WTC11 (cell line): ENCODE measurements around the gene TRPV5. TPM values are rescaled to one million over a fixed set of nuclear protein-coding genes. Genes with fewer than 3 reads are reported as not detected.

ENCODE experiments used
- ATAC-seq: fragments of 200-7000 bp; cut with Tn5 transposase; 2 replicates; pipeline ENCODE4 v1.10.0; 2021; ENCODE audit warnings: mild to moderate bottlenecking, moderate library complexity
- CTCF ChIA-PET: fragments of 300-600 bp; sonication (Branson Sonifier 250); formaldehyde crosslinking; loops from one replicate; lab custom pipeline; 2021; ENCODE audit warnings: antibody characterized with exemption; lab: Charles Lee
- POLR2A ChIA-PET: fragments of 350-600 bp; sonication (Branson Sonifier 250); formaldehyde crosslinking; loops from one replicate; lab custom pipeline; 2021; ENCODE audit warnings: antibody characterized with exemption; lab: Charles Lee
- DNase-seq: peaks from one replicate; pipeline ENCODE4 v3.0.0; 2021; ENCODE audit warnings: low spot score
- H3K27ac Mint-ChIP-seq: 2 replicates; pipeline ENCODE4 v1.8.0; 2021; ENCODE audit warnings: mixed read lengths
- H3K27me3 Mint-ChIP-seq: 2 replicates; pipeline ENCODE4 v1.8.0; 2021; ENCODE audit warnings: low read depth, mild to moderate bottlenecking, moderate library complexity, mixed read lengths
- H3K36me3 Mint-ChIP-seq: 2 replicates; pipeline ENCODE4 v1.8.0; 2021; ENCODE audit warnings: mixed read lengths
- H3K4me1 Mint-ChIP-seq: 2 replicates; pipeline ENCODE4 v1.8.0; 2022; ENCODE audit warnings: mixed read lengths
- H3K4me3 Mint-ChIP-seq: 2 replicates; pipeline ENCODE4 v1.8.0; 2021; ENCODE audit warnings: mild to moderate bottlenecking, moderate library complexity, mixed read lengths
- H3K9me3 Mint-ChIP-seq: 2 replicates; pipeline ENCODE4 v1.8.0; 2021; ENCODE audit warnings: mixed read lengths
- AR ChIP-seq: fragments of 250-450 bp; sonication (Bioruptor Pico); IDR thresholded peaks from 2 replicates; pipeline ENCODE4 v1.9.0; 2021; ENCODE audit warnings: mild to moderate bottlenecking
- ARID4B ChIP-seq: sonication (generic); formaldehyde crosslinking; IDR thresholded peaks from 2 replicates; pipeline ENCODE4 v1.8.0; 2023; ENCODE audit warnings: missing genetic modification reagents, mild to moderate bottlenecking, borderline replicate concordance
- ATF1 ChIP-seq: sonication (generic); formaldehyde crosslinking; IDR thresholded peaks from 2 replicates; pipeline ENCODE4 v1.8.1; 2023; ENCODE audit warnings: mild to moderate bottlenecking, moderate library complexity, missing genetic modification reagents
- CBFB ChIP-seq: sonication (generic); formaldehyde crosslinking; IDR thresholded peaks from 2 replicates; pipeline ENCODE4 v1.8.1; 2022; ENCODE audit warnings: mild to moderate bottlenecking, low read depth, missing genetic modification reagents
- CTCF ChIP-seq: fragments of 200-600 bp; IDR thresholded peaks from 2 replicates; pipeline ENCODE4 v1.8.0; 2022; ENCODE audit warnings: antibody characterized with exemption
- EMX1 ChIP-seq: fragments of 250-450 bp; sonication (Bioruptor Pico); IDR thresholded peaks from 2 replicates; pipeline ENCODE4 v1.8.0; 2021; ENCODE audit warnings: mild to moderate bottlenecking
- FOXP1 ChIP-seq: sonication (generic); formaldehyde crosslinking; IDR thresholded peaks from 2 replicates; pipeline ENCODE4 v1.8.0; 2022; ENCODE audit warnings: missing genetic modification reagents, mild to moderate bottlenecking, moderate library complexity, borderline replicate concordance
- FOXP4 ChIP-seq: sonication (generic); formaldehyde crosslinking; IDR thresholded peaks from 2 replicates; pipeline ENCODE4 v1.8.0; 2022; ENCODE audit warnings: mild to moderate bottlenecking, missing genetic modification reagents
- MYBL2 ChIP-seq: sonication (generic); formaldehyde crosslinking; IDR thresholded peaks from 2 replicates; pipeline ENCODE4 v1.8.1; 2023; ENCODE audit warnings: mild to moderate bottlenecking, moderate library complexity, missing genetic modification reagents
- NFYB ChIP-seq: sonication (generic); formaldehyde crosslinking; conservative IDR thresholded peaks from 2 replicates; pipeline ENCODE4 v1.8.0; 2022; ENCODE audit warnings: low read depth, missing genetic modification reagents
- PRRX2 ChIP-seq: fragments of 250-450 bp; sonication (Bioruptor Pico); IDR thresholded peaks from 2 replicates; pipeline ENCODE4 v1.8.0; 2021; ENCODE audit warnings: mild to moderate bottlenecking
- SP1 ChIP-seq: sonication (generic); formaldehyde crosslinking; conservative IDR thresholded peaks from 2 replicates; pipeline ENCODE4 v1.8.1; 2022; ENCODE audit warnings: missing genetic modification reagents
- USF1 ChIP-seq: sonication (generic); formaldehyde crosslinking; IDR thresholded peaks from 2 replicates; pipeline ENCODE4 v1.8.0; 2022; ENCODE audit warnings: mild to moderate bottlenecking, missing genetic modification reagents
- ZBTB21 ChIP-seq: sonication (generic); formaldehyde crosslinking; IDR thresholded peaks from 2 replicates; pipeline ENCODE4 v1.8.1; 2023; ENCODE audit warnings: mild to moderate bottlenecking, missing genetic modification reagents, borderline replicate concordance
- ZNF121 ChIP-seq: sonication (generic); formaldehyde crosslinking; IDR thresholded peaks from 2 replicates; pipeline ENCODE4 v1.8.0; 2023; ENCODE audit warnings: missing genetic modification reagents
- ZNF138 ChIP-seq: sonication (generic); formaldehyde crosslinking; conservative IDR thresholded peaks from 2 replicates; pipeline ENCODE4 v1.8.1; 2022; ENCODE audit warnings: mild to moderate bottlenecking, moderate library complexity, missing genetic modification reagents
- ZNF219 ChIP-seq: sonication (generic); formaldehyde crosslinking; IDR thresholded peaks from 2 replicates; pipeline ENCODE4 v1.8.0; 2023; ENCODE audit warnings: missing genetic modification reagents, mild to moderate bottlenecking, borderline replicate concordance
- total RNA-seq: library from RNA; stranded (reverse); gene quantifications from 3 replicates; pipeline ENCODE4 v1.2.3, GENCODE V29; 2021

Gene TRPV5
- total RNA-seq, 1 experiment from 2014 or later, result not detected

GRCh38 chr7:142867097-142867378 is 66.5 kb downstream of the TRPV5 start (continued):
- TF ChIP-seq FOXP4 (CRISPR knock-in tag), result no peak
- TF ChIP-seq EMX1 (CRISPR knock-in tag), result no peak
- TF ChIP-seq NFYB (CRISPR knock-in tag), result no peak

GRCh38 chr7:142866361-142867096 is 67.0 kb downstream of the TRPV5 start:
- Mint-ChIP-seq H3K36me3 (no peaks in the 10 kb centered on the region; the same call in 1 of the 2 replicates), H3K27me3 (no peaks in the 10 kb centered on the region; the same call in none of the 2 replicates), H3K9me3 (no peaks in the 10 kb centered on the region), H3K4me1 (peaks cover 39% of the 10 kb centered on the region), H3K4me3 (no peak overlapping the region), H3K27ac (no peak overlapping the region)
- TF ChIP-seq ZNF121 (CRISPR knock-in tag) (no peak), ZBTB21 (no peak), FOXP1 (CRISPR knock-in tag) (0 out of 2 replicates have a peak, but pooled peaks have one; percentile 54), CTCF (peak; percentile 39; the same call in 1 of the 2 replicates), NFYB (CRISPR knock-in tag) (peak; percentile 31; the same call in 1 of the 2 replicates)
- ChIA-PET POLR2A (interaction anchor here (0.6 kb wide), 1 partner anchor 12 kb away, joined by 3 read pairs; the partner anchor contains the start of gene EPHB6), CTCF (interaction anchor here (0.6 to 3.3 kb wide), 30 partner anchors 8 to 527 kb away, joined by 3 to 47 read pairs (median 4); partner anchors contain the start of genes EPHB6 and KEL)
- ATAC-seq (peak; percentile 92), DNase-seq (peak; percentile 80)

- Mint-ChIP-seq H3K36me3 (no peaks in the 10 kb centered on the region; the same call in 1 of the 2 replicates), H3K4me1 (peaks cover 41% of the 10 kb centered on the region), H3K4me3 (no peak overlapping the region)
- DNase-seq, result no peak
- TF ChIP-seq CBFB (CRISPR knock-in tag), result no peak
- no peak for TF ChIP-seq AR (CRISPR knock-in tag)
- TF ChIP-seq ATF1 (CRISPR knock-in tag), result no peak
- TF ChIP-seq ARID4B (CRISPR knock-in tag), result no peak
- no peak for TF ChIP-seq PRRX2 (CRISPR knock-in tag)
- no peak for TF ChIP-seq MYBL2 (CRISPR knock-in tag)
- no peak for TF ChIP-seq ZNF138 (CRISPR knock-in tag)
- TF ChIP-seq ZNF219 (CRISPR knock-in tag), result no peak
- TF ChIP-seq USF1 (CRISPR knock-in tag), result no peak
- no peak for TF ChIP-seq SP1
- no peak for TF ChIP-seq FOXP1 (CRISPR knock-in tag)
- TF ChIP-seq, all 79 proteins: peak for 0
- Mint-ChIP-seq H3K9me3 (no peaks in the 10 kb centered on the region), H3K27ac (no peak overlapping the region), H3K27me3 (no peaks in the 10 kb centered on the region; the same call in none of the 2 replicates)
- ChIA-PET POLR2A (interaction anchor here (0.6 to 1.0 kb wide), 2 partner anchors 11 to 51 kb away, joined by 3 read pairs; partner anchors contain the start of gene EPHB6), CTCF (interaction anchor here (0.9 to 3.3 kb wide), 25 partner anchors 8 to 526 kb away, joined by 3 to 47 read pairs (median 5); partner anchors contain the start of genes EPHB6 and KEL)
- ATAC-seq, result no peak
These were observed 67.8 kb downstream of the TRPV5 start for GRCh38 chr7:142865766-142866165.
